AG04449 (cell line): ENCODE measurements around the gene KCNQ5.

Experiments used
- CTCF ChIA-PET: fragments of 350-600 bp; formaldehyde crosslinking; extraction: SDS; loops from one replicate; lab custom pipeline; 2021; ENCODE audit warnings: antibody characterized with exemption; lab: Yijun Ruan, JAX
- POLR2A ChIA-PET: fragments of 400-600, 350-600 bp; formaldehyde crosslinking; extraction: SDS; loops from one replicate; lab custom pipeline; 2020; ENCODE audit warnings: antibody characterized with exemption, inconsistent platforms; lab: Yijun Ruan, JAX
- DNase-seq: peaks from one replicate; pipeline ENCODE4 v3.0.0-alpha.2; 2010; ENCODE audit warnings: low read depth, low spot score
- H3K4me3 ChIP-seq: 2 replicates; pipeline ENCODE4 v1.5.1; 2011; ENCODE audit warnings: low read depth, mild to moderate bottlenecking, control low read depth, low read length
- CTCF ChIP-seq: IDR thresholded peaks from one replicate; pipeline ENCODE4 v1.5.1; 2011; ENCODE audit warnings: mild to moderate bottlenecking, moderate library complexity, low read length, control low read depth, inconsistent platforms; ENCODE audit not compliant: insufficient read depth; ENCODE audit errors: missing control alignments

The KCNQ5 gene

DNA sequence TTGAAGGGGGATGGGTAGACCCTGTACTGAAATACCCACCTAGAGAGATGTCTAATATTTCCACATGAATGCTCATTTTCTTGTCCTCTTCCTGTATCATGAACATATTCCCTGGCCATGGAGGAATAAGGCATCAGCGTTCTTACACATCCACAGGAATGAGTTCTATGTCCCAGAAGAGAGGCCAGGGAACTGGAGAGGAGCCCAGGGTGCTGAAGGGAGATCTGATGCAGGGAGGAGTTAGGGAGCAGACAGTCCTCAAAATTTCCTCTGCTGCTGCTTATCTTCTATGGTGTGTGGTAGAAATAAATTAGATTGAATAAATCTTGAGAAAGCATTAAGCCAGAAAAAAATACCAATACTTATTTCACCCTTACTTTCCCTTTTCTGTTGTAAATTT, 295.0 kb downstream of the KCNQ5 start:
- no peak for TF ChIP-seq CTCF
- ChIA-PET POLR2A (no interaction called here), CTCF (no interaction called here)
- DNase-seq = no peak
- H3K4me3 ChIP-seq = no peak overlapping the region

DNA sequence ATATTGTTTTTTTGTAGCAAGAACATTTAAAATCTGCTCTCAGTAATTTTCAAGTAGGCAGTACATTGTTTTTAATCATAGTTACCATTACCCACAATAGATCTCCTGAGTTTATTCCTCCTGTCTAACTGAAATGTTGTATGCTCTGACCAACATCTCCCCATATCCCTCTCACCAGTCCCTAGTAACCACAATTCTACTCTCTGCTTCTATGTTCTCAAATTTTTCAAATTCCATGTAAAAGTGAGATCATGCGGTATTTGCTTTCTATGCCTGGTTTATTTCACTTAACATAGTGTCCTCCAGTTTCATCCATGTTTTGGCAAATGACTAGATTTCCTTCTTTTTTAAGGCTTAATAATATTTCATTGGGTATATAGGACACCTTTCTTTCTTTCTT, 300.5 kb downstream of the KCNQ5 start:
- H3K4me3 ChIP-seq = no peak overlapping the region
- ChIA-PET CTCF (no interaction called here), POLR2A (no interaction called here)
- no peak for DNase-seq
- TF ChIP-seq CTCF = no peak

DNA sequence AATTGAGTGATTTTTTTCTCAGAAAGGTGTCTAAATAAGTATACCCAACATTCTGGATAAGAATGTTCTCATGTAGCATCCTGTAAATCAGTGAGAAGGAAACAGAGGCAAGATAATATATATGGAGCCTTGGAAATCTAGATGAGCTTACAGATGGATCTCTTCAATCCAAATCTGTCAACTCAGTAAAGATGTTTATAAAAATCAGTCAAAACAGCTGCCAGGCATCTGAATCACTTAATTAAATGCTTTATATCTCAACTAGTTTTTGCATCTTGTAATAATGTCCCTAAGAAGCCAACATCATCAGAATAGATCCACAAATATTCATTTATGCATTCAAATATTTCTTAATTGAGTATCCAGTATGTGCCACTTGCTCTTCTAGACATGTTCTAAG, 303.3 kb downstream of the KCNQ5 start:
- TF ChIP-seq CTCF = no peak
- no peak for DNase-seq
- CTCF ChIA-PET = no interaction called here
- POLR2A ChIA-PET = no interaction called here
- H3K4me3 ChIP-seq = no peak overlapping the region

GRCh38 chr6:72930556-72931132, 308.8 kb downstream of the KCNQ5 start:
- ChIA-PET POLR2A (no interaction called here), CTCF (no interaction called here)
- no peak for TF ChIP-seq CTCF
- H3K4me3 ChIP-seq = no peak overlapping the region
- DNase-seq = no peak

DNA sequence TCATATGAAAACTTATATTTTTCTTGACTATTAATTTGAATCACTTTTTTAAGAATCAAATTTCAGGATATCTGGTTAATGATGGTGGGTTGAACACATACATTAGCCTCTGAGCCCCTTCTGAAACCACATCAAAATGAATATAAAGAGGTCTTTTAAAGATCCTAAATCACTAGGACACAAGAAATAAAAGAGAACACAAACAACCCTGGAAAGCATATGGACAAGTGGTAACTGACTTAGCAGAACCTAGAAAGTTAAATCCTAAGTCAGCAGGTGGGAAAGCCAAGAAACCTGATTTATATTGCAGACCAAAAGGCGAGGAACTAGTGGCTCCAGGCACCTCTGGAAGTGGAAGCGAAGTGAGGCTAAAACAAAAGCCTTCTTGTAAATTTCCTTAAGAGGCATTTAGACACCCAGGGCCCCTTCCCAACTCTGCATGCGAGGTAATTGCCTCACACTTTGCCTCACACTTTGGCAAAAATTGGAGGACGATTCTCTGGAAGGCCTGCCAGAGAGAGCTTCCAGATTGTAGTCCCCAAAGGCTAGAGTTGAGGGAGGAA, 309.5 kb downstream of the KCNQ5 start:
- POLR2A ChIA-PET = no interaction called here
- CTCF ChIA-PET = no interaction called here
- DNase-seq = no peak
- H3K4me3 ChIP-seq = no peak overlapping the region
- no peak for TF ChIP-seq CTCF

GRCh38 chr6:72933233-72933632, 311.4 kb downstream of the KCNQ5 start:
- CTCF ChIA-PET = no interaction called here
- no peak overlapping the region for H3K4me3 ChIP-seq
- POLR2A ChIA-PET = no interaction called here
- DNase-seq = no peak
- TF ChIP-seq CTCF = no peak
